ENCODE results near the gene MLLT3. TPM values are rescaled to one million over a fixed set of nuclear protein-coding genes. Genes with fewer than 3 reads are reported as not detected.

The MLLT3 gene
- polyA plus RNA-seq, 1 experiment = 32.5 TPM

DNA sequence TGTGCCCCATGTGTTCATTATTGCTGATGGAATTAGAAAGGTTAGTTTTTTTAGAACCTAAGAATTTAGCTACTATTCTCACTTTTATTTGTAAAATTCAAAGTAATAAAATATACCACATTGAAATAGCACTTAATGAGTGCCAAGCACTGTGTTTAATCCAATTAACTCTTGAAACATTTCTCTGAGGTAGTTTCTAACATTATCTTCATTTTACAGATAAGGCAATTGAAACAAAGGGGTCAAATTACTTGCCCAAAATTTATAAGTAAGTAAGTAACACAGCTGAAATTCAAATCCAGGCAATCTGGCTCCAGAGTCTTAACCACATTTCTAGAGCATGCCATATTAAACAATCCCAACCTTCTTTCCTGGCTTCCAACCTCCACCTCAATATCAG is 84.2 kb downstream of the MLLT3 start:
- CTCF ChIA-PET = no interaction called here
- no peak for DNase-seq (ENCODE audit: low read depth, low spot score)
- POLR2A ChIA-PET = no interaction called here
- H3K4me3 ChIP-seq (ENCODE audit: low read depth, low read length) = no peak overlapping the region
- peaks cover 8% of the 10 kb centered on the region for H3K9me3 ChIP-seq (ENCODE audit: control insufficient read depth, insufficient read depth, low read length)
- H3K27me3 ChIP-seq (ENCODE audit: control insufficient read depth, insufficient read depth, low read length) = no peaks in the 10 kb centered on the region
- TF ChIP-seq, protein P1, sequence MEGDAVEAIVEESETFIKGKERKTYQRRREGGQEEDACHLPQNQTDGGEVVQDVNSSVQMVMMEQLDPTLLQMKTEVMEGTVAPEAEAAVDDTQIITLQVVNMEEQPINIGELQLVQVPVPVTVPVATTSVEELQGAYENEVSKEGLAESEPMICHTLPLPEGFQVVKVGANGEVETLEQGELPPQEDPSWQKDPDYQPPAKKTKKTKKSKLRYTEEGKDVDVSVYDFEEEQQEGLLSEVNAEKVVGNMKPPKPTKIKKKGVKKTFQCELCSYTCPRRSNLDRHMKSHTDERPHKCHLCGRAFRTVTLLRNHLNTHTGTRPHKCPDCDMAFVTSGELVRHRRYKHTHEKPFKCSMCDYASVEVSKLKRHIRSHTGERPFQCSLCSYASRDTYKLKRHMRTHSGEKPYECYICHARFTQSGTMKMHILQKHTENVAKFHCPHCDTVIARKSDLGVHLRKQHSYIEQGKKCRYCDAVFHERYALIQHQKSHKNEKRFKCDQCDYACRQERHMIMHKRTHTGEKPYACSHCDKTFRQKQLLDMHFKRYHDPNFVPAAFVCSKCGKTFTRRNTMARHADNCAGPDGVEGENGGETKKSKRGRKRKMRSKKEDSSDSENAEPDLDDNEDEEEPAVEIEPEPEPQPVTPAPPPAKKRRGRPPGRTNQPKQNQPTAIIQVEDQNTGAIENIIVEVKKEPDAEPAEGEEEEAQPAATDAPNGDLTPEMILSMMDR (IDR thresholded peaks at IDR 0.05; ENCODE audit: low read depth, low read length) = no peak
- no peak overlapping the region for H3K27ac ChIP-seq (ENCODE audit: low read depth, low read length)

DNA sequence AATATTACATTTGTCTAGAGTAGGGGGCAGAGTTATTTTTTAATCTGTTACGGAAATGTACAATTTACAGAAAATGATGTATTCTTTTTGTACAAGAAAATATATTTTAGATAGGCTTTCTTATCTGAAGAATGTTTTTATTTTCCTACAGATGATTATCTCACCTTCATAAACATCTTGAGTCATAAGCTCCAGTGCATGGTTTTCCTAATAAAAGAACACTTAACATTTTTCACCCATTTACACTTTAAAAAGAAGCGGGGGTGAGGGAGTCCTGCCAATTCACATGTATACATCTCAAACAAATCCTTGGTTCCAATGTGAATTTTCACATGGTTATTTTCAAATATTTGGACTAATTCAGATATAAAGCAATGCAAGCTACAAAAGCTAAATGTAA is 85.0 kb downstream of the MLLT3 start:
- TF ChIP-seq, protein P1 (IDR thresholded peaks at IDR 0.05; ENCODE audit: low read depth, low read length) = no peak
- H3K27ac ChIP-seq (ENCODE audit: low read depth, low read length) = no peak overlapping the region
- peaks cover 8% of the 10 kb centered on the region for H3K9me3 ChIP-seq (ENCODE audit: control insufficient read depth, insufficient read depth, low read length)
- CTCF ChIA-PET = interaction anchor here (0.6 to 2.7 kb wide), 2 partner anchors 10 to 78 kb away, joined by 3 to 10 read pairs; no protein-coding TSS in a partner anchor
- POLR2A ChIA-PET = no interaction called here
- DNase-seq (ENCODE audit: low read depth, low spot score) = no peak
- H3K4me3 ChIP-seq (ENCODE audit: low read depth, low read length) = no peak overlapping the region
- H3K27me3 ChIP-seq (ENCODE audit: control insufficient read depth, insufficient read depth, low read length) = no peaks in the 10 kb centered on the region

DNA sequence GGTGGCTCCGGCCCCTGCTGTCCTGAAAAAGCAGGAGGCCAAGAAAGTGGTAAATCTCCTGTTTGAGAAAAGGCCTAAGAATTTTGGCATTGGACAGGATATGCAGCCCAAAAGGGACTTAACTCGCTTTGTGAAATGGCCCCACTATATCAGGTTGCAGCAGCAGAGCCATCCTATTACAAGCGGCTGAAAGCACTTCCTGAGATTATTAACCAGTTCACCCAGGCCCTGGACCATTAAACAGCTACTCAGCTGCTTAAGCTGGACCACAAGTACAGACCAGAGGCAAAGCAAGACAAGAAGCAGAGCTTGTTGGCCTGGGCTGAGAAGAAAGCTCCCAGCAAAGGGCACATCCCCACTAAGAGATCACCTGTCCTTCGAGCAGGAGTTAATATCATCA is 89.7 kb downstream of the MLLT3 start:
- DNase-seq (ENCODE audit: low read depth, low spot score) = no peak
- H3K9me3 ChIP-seq (ENCODE audit: control insufficient read depth, insufficient read depth, low read length) = no peaks in the 10 kb centered on the region
- ChIA-PET CTCF (no interaction called here), POLR2A (no interaction called here)
- no peak overlapping the region for H3K27ac ChIP-seq (ENCODE audit: low read depth, low read length)
- H3K27me3 ChIP-seq (ENCODE audit: control insufficient read depth, insufficient read depth, low read length) = no peaks in the 10 kb centered on the region
- TF ChIP-seq, protein P1 (IDR thresholded peaks at IDR 0.05; ENCODE audit: low read depth, low read length) = no peak
- H3K4me3 ChIP-seq (ENCODE audit: low read depth, low read length) = no peak overlapping the region

DNA sequence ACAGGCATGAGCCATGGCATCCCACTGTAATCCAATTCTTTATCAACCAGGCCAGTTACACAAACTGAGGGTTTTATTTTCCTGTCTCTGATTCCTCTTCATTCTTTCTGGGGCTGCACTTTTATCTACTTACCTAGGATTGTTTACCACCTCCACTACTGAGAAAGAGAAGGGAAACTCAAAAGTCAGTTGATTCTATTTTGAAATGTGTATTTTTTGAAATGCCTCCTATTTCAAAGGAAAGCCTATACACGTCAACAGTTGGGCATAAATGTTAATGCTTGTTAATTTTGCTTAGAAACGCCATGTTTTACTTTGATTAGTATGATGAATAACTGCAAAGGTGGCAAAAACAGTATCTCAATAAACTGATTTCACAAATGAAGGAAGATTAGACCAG is 92.5 kb downstream of the MLLT3 start:
- no peak for DNase-seq (ENCODE audit: low read depth, low spot score)
- no peaks in the 10 kb centered on the region for H3K27me3 ChIP-seq (ENCODE audit: control insufficient read depth, insufficient read depth, low read length)
- ChIA-PET CTCF (no interaction called here), POLR2A (no interaction called here)
- no peak overlapping the region for H3K27ac ChIP-seq (ENCODE audit: low read depth, low read length)
- no peaks in the 10 kb centered on the region for H3K9me3 ChIP-seq (ENCODE audit: control insufficient read depth, insufficient read depth, low read length)
- H3K4me3 ChIP-seq (ENCODE audit: low read depth, low read length) = no peak overlapping the region
- TF ChIP-seq, protein P1 (IDR thresholded peaks at IDR 0.05; ENCODE audit: low read depth, low read length) = no peak

DNA sequence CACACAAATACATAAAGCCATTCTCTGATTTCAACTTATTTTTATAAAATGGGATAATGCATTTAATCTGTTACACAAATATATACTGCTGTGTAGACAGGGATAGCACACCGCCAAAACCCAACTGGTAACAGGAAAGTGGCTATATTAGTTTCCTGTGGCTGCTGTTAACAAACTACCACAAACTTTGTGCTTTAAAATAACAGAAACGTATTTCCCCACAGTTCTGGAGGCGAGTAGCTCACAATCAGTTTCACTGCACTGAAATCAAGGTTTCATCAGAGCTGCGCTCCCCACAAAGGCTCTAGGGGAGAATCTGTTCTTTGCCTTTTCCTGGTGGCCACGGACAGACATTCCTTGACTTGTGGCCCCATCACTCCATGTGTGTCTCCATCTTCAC is 94.0 kb downstream of the MLLT3 start:
- H3K9me3 ChIP-seq (ENCODE audit: control insufficient read depth, insufficient read depth, low read length) = no peaks in the 10 kb centered on the region
- H3K27ac ChIP-seq (ENCODE audit: low read depth, low read length) = no peak overlapping the region
- no peak overlapping the region for H3K4me3 ChIP-seq (ENCODE audit: low read depth, low read length)
- no peaks in the 10 kb centered on the region for H3K27me3 ChIP-seq (ENCODE audit: control insufficient read depth, insufficient read depth, low read length)
- ChIA-PET CTCF (interaction anchor here (2.5 kb wide), 1 partner anchor 8 kb away, joined by 10 read pairs; no protein-coding TSS in a partner anchor), POLR2A (no interaction called here)
- TF ChIP-seq, protein P1 (IDR thresholded peaks at IDR 0.05; ENCODE audit: low read depth, low read length) = no peak
- no peak for DNase-seq (ENCODE audit: low read depth, low spot score)

Data from AG04450 (cell line).